ENCODE measurements around the gene BCAR3.

BCAR3 gene

GRCh38 chr1:93715529-93716126, 34.0 kb upstream of the BCAR3 start:
- no peaks in the 10 kb centered on the region for H3K36me3 ChIP-seq (ENCODE audit: low read length)
- H3K27me3 ChIP-seq (ENCODE audit: low read length) = no peaks in the 10 kb centered on the region
- no peak overlapping the region for H3K9ac ChIP-seq (ENCODE audit: low read length)
- TF ChIP-seq EZH2phosphoT487 (conservative IDR thresholded peaks at IDR 0.05; ENCODE audit: low read length) = no peak
- no peak for TF ChIP-seq CTCF (IDR thresholded peaks at IDR 0.05; ENCODE audit: insufficient read depth, low read length, poor library complexity, severe bottlenecking)
- no peaks in the 10 kb centered on the region for H3K9me2 ChIP-seq (replicated peaks; ENCODE audit: insufficient read depth, low read length)
- no peak overlapping the region for H2AFZ ChIP-seq (ENCODE audit: low read depth, low read length, severe bottlenecking)
- H3K79me2 ChIP-seq (ENCODE audit: insufficient read depth, low read length) = no peaks in the 10 kb centered on the region
- H3K4me3 ChIP-seq (ENCODE audit: insufficient read depth, low read length, poor library complexity, severe bottlenecking) = no peak overlapping the region
- no peaks in the 10 kb centered on the region for H3K9me3 ChIP-seq (ENCODE audit: insufficient read depth, low read length)
- no peaks in the 10 kb centered on the region for H3F3A ChIP-seq (ENCODE audit: insufficient read depth)
- H4K20me1 ChIP-seq (ENCODE audit: low read depth, low read length) = no peaks in the 10 kb centered on the region
- no peak overlapping the region for H3K4me2 ChIP-seq (ENCODE audit: low read depth, low read length, poor library complexity, severe bottlenecking)
- H3K27ac ChIP-seq (ENCODE audit: low read depth, low read length) = no peak overlapping the region

GRCh38 chr1:93714356-93714755, 32.7 kb upstream of the BCAR3 start:
- Histone ChIP-seq H2AFZ (ENCODE audit: low read depth, low read length, severe bottlenecking) (no peak overlapping the region), H3K27ac (ENCODE audit: low read depth, low read length) (no peak overlapping the region), H3K79me2 (ENCODE audit: insufficient read depth, low read length) (no peaks in the 10 kb centered on the region), H3K27me3 (ENCODE audit: low read length) (no peaks in the 10 kb centered on the region), H3K9ac (ENCODE audit: low read length) (no peak overlapping the region), H4K20me1 (ENCODE audit: low read depth, low read length) (no peaks in the 10 kb centered on the region), H3K36me3 (ENCODE audit: low read length) (no peaks in the 10 kb centered on the region), H3K4me2 (ENCODE audit: low read depth, low read length, poor library complexity, severe bottlenecking) (no peak overlapping the region), H3K9me2 (replicated peaks; ENCODE audit: insufficient read depth, low read length) (no peaks in the 10 kb centered on the region), H3K9me3 (ENCODE audit: insufficient read depth, low read length) (no peaks in the 10 kb centered on the region), H3K4me3 (ENCODE audit: insufficient read depth, low read length, poor library complexity, severe bottlenecking) (no peak overlapping the region), H3F3A (ENCODE audit: insufficient read depth) (no peaks in the 10 kb centered on the region)
- TF ChIP-seq CTCF (IDR thresholded peaks at IDR 0.05; ENCODE audit: insufficient read depth, low read length, poor library complexity, severe bottlenecking) = no peak
- TF ChIP-seq EZH2phosphoT487 (conservative IDR thresholded peaks at IDR 0.05; ENCODE audit: low read length) = no peak

- H3K4me2 ChIP-seq (ENCODE audit: low read depth, low read length, poor library complexity, severe bottlenecking) = no peak overlapping the region
- H3K9ac ChIP-seq (ENCODE audit: low read length) = no peak overlapping the region
Measured at GRCh38 chr1:93713341-93713740, 31.7 kb upstream of the BCAR3 start.

More at GRCh38 chr1:93713341-93713740, 31.7 kb upstream of the BCAR3 start:
- no peak overlapping the region for H3K27ac ChIP-seq (ENCODE audit: low read depth, low read length)
- no peak overlapping the region for H3K4me3 ChIP-seq (ENCODE audit: insufficient read depth, low read length, poor library complexity, severe bottlenecking)
- no peak overlapping the region for H2AFZ ChIP-seq (ENCODE audit: low read depth, low read length, severe bottlenecking)
- H3K9me2 ChIP-seq (replicated peaks; ENCODE audit: insufficient read depth, low read length) = no peaks in the 10 kb centered on the region
- H3F3A ChIP-seq (ENCODE audit: insufficient read depth) = no peaks in the 10 kb centered on the region
- H4K20me1 ChIP-seq (ENCODE audit: low read depth, low read length) = no peaks in the 10 kb centered on the region
- no peaks in the 10 kb centered on the region for H3K36me3 ChIP-seq (ENCODE audit: low read length)
- TF ChIP-seq CTCF (IDR thresholded peaks at IDR 0.05; ENCODE audit: insufficient read depth, low read length, poor library complexity, severe bottlenecking) (no peak), EZH2phosphoT487 (conservative IDR thresholded peaks at IDR 0.05; ENCODE audit: low read length) (no peak)
- no peaks in the 10 kb centered on the region for H3K27me3 ChIP-seq (ENCODE audit: low read length)
- H3K9me3 ChIP-seq (ENCODE audit: insufficient read depth, low read length) = no peaks in the 10 kb centered on the region
- H3K79me2 ChIP-seq (ENCODE audit: insufficient read depth, low read length) = no peaks in the 10 kb centered on the region

Data from SU-DHL-6 (cell line).